HepG2 (cell line): ENCODE measurements around the gene MAJIN. TPM values are rescaled to one million over a fixed set of nuclear protein-coding genes. Genes with fewer than 3 reads are reported as not detected.

Experiments
- ATAC-seq: fragments of 200-7000 bp; cut with Tn5 transposase; 3 replicates; pipeline ENCODE4 v1.9.1; 2020; ENCODE audit warnings: mild to moderate bottlenecking, moderate library complexity
- BruUV-seq: library from RNA; stranded (reverse); fragments of 400-500 nt; replicated peaks from 2 replicates; lab custom pipeline; 2021; lab: Mats Ljungman, UMichigan
- CTCF ChIA-PET: fragments of 300-600 bp; formaldehyde crosslinking; extraction: SDS; loops from one replicate; lab custom pipeline; 2021; ENCODE audit warnings: low total read pairs, inconsistent platforms, low intra/inter-chr PET ratio; lab: Yijun Ruan, JAX
- POLR2A ChIA-PET: fragments of 350-600 bp; sonication (Branson Sonifier 250); formaldehyde crosslinking; loops from one replicate; lab custom pipeline; 2020; ENCODE audit warnings: antibody characterized with exemption, inconsistent platforms; lab: Yijun Ruan, JAX
- DNase-seq: peaks from one replicate; pipeline ENCODE4 v3.0.0-alpha.2; 2015; ENCODE audit warnings: low spot score
- FAIRE-seq: peaks from 3 replicates; lab custom pipeline; 2011; peaks lifted over from hg19 to GRCh38; lab: Jason Lieb, UNC
- H2AFZ ChIP-seq: one replicate; pipeline ENCODE4 v1.6.1; 2011; ENCODE audit warnings: low read length, inconsistent platforms
- H3K27ac ChIP-seq: fragments of 300-600 bp; 3 replicates; pipeline ENCODE4 v1.8.0; 2011; ENCODE audit warnings: mixed run types, mild to moderate bottlenecking, mixed read lengths, low read length, inconsistent platforms; ENCODE audit not compliant: insufficient read depth; ENCODE audit errors: extremely low read length
- H3K27me3 ChIP-seq, 2 experiments: fragments of 200-600 bp in 1 of 2; 2 replicates in 1 of 2; 3 replicates in 1 of 2; pipeline versions ENCODE4 v1.6.0 to v1.8.0; 2011; ENCODE audit warnings: low read length in 2 of 2, mild to moderate bottlenecking in 2 of 2, moderate library complexity in 2 of 2, inconsistent platforms in 1 of 2; ENCODE audit not compliant: insufficient read depth in 2 of 2, control insufficient read depth in 1 of 2
- H3K36me3 ChIP-seq, 2 experiments: fragments of 200-600 bp in 1 of 2; replicated peaks in 1 of 2; 2 replicates in 1 of 2; 3 replicates in 1 of 2; pipeline versions ENCODE4 v1.5.1 to v1.8.0; 2011; ENCODE audit warnings: low read length in 2 of 2, inconsistent platforms in 1 of 2; ENCODE audit not compliant: insufficient read depth in 2 of 2, control insufficient read depth in 1 of 2
- H3K4me1 ChIP-seq: 2 replicates; pipeline ENCODE4 v1.5.1; 2012; ENCODE audit warnings: low read length, inconsistent platforms; ENCODE audit not compliant: insufficient read depth
- H3K4me2 ChIP-seq: 2 replicates; pipeline ENCODE4 v1.6.0; 2011; ENCODE audit warnings: low read depth, low read length, inconsistent platforms
- H3K4me3 ChIP-seq, 3 experiments: fragments of 200-600 bp in 1 of 3; sonication (generic), shearing (Covaris generic) in 1 of 3; replicated peaks in 1 of 3; 2 replicates each; pipeline ENCODE4 v1.5.1; 2011 to 2016; ENCODE audit warnings: low read length in 3 of 3, inconsistent platforms in 2 of 3, low read depth in 2 of 3, mild to moderate bottlenecking in 2 of 3, control low read depth in 1 of 3, mixed read lengths in 1 of 3; ENCODE audit not compliant: insufficient read depth in 1 of 3
- H3K79me2 ChIP-seq: one replicate; pipeline ENCODE4 v1.6.1; 2011; ENCODE audit warnings: low read length, inconsistent platforms; ENCODE audit not compliant: insufficient read depth
- H3K9ac ChIP-seq: 2 replicates; pipeline ENCODE4 v1.6.0; 2011; ENCODE audit warnings: mild to moderate bottlenecking, low read depth, low read length, inconsistent platforms; ENCODE audit not compliant: insufficient read depth
- H3K9me3 ChIP-seq: 2 replicates; pipeline ENCODE4 v1.5.1; 2012; ENCODE audit warnings: mild to moderate bottlenecking, low read length
- H4K20me1 ChIP-seq: 2 replicates; pipeline ENCODE4 v1.6.0; 2011; ENCODE audit warnings: inconsistent platforms, mild to moderate bottlenecking, low read length, moderate library complexity; ENCODE audit not compliant: insufficient read depth
- BHLHE40 ChIP-seq: IDR thresholded peaks from 2 replicates; pipeline ENCODE4 v1.6.1; 2011; ENCODE audit warnings: low read length, improper control_type of control experiment
- CENPX ChIP-seq: sonication (generic); formaldehyde crosslinking; IDR thresholded peaks from 2 replicates; pipeline ENCODE4 v1.9.0; 2021; ENCODE audit warnings: mild to moderate bottlenecking, missing genetic modification reagents, moderate library complexity
- DPF2 ChIP-seq: sonication (generic); formaldehyde crosslinking; IDR thresholded peaks from 2 replicates; pipeline ENCODE4 v1.4.0; 2020; ENCODE audit warnings: mild to moderate bottlenecking, low read depth, missing genetic modification reagents, borderline replicate concordance
- PAWR ChIP-seq: sonication (generic); formaldehyde crosslinking; IDR thresholded peaks from 2 replicates; pipeline ENCODE4 v1.4.0; 2020; ENCODE audit warnings: missing genetic modification reagents, mild to moderate bottlenecking, borderline replicate concordance
- SCMH1 ChIP-seq: sonication (generic); formaldehyde crosslinking; IDR thresholded peaks from 2 replicates; pipeline ENCODE4 v1.9.0; 2021; ENCODE audit warnings: missing genetic modification reagents, mild to moderate bottlenecking, borderline replicate concordance
- WGBS: methylation state at CpG from one replicate; pipeline ENCODE4 v1.1.6; 2017; ENCODE audit warnings: low lambda C conversion rate; 5-methylcytosine and 5-hydroxymethylcytosine counted together
- in situ Hi-C: cut with HindIII; loops from 2 replicates; pipeline ENCODE4 v1.10.0; 2017; ENCODE audit warnings: low pct_unique_long_range_greater_than_20kb; ENCODE audit not compliant: extremely low pct_ligation_motif_present
- intact Hi-C: fragments of 100-400 bp; cut with micrococcal nuclease; formaldehyde crosslinking; loops from one replicate; pipeline ENCODE4 v1.10.0; 2022; ENCODE audit not compliant: unreplicated experiment
- polyA plus RNA-seq, 8 experiments: library from polyadenylated mRNA; depleted of rRNA in 3 of 8; stranded (reverse) in 7 of 8; unstranded in 1 of 8; fragments of >200 nt; fragmentation: Illumina TruSeq in 4 of 8; extraction: Trizol in 4 of 8; gene quantifications; 2 replicates each; pipeline versions ENCODE4 v1.2.1 to v1.2.3, GENCODE V29; 2011 to 2016; ENCODE audit warnings: low read depth in 4 of 8, missing spikeins in 1 of 8, mixed read lengths in 1 of 8; ENCODE audit not compliant: insufficient read depth in 1 of 8
- total RNA-seq, 5 experiments: library from RNA; depleted of rRNA; stranded (reverse); fragments of >200 nt; fragmentation: Illumina TruSeq; extraction: Trizol; gene quantifications; 2 replicates each; pipeline ENCODE4 v1.2.3, GENCODE V29; 2016; ENCODE audit warnings: low read depth in 1 of 5
- TF ChIP-seq, protein P1 (sequence below): sonication (generic); formaldehyde crosslinking; IDR thresholded peaks from 2 replicates; pipeline ENCODE4 v1.8.1; 2023; ENCODE audit warnings: mild to moderate bottlenecking, missing genetic modification reagents
- TF ChIP-seq, protein P2 (sequence below): sonication (generic); formaldehyde crosslinking; conservative IDR thresholded peaks from 2 replicates; pipeline ENCODE4 v1.8.0; 2022; ENCODE audit warnings: low read depth, missing genetic modification reagents
- TF ChIP-seq, protein P3 (sequence below): sonication (generic); formaldehyde crosslinking; IDR thresholded peaks from 2 replicates; pipeline ENCODE4 v1.5.0; 2020; ENCODE audit warnings: missing genetic modification reagents
- TF ChIP-seq, protein P4 (sequence below): sonication (generic); formaldehyde crosslinking; IDR thresholded peaks from 2 replicates; pipeline ENCODE4 v1.5.1; 2020; ENCODE audit warnings: mild to moderate bottlenecking, missing genetic modification reagents, moderate library complexity

Gene MAJIN
- total and polyA plus RNA-seq, 2 of the 13 experiments (the other 11 are each of a cell fraction or from before 2014, with no cell fraction given): not detected

DNA sequence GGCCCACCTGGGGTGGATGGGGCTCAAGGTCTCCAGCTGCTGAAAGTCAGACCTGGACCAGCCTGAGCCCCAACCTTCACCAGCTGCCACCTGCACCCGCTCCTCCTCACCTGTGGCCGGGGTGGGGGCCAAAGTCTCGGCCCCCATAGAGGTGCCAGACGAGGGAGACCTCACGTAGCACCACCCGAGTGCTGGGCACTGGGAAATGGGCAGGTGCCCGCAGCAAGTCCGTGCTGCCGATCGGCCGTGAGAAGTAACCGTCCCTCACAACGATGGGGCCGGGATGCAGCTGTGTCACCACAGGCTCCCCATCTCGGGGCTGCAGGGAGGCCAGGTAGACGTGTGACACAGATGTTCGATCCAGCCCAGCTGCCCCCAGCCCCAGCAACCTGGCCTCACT is 71.1 kb downstream of the MAJIN start:
- no peaks in the 10 kb centered on the region for H3K9me3 ChIP-seq
- WGBS: 96% methylated on average over 10 of the region's 17 CpGs
- no peaks in the 10 kb centered on the region for H3K27me3 ChIP-seq
- H3K4me2 ChIP-seq: no peak overlapping the region
- in situ Hi-C loops (no loop called here), intact Hi-C loops (no loop called here)
- no peak overlapping the region for H3K27ac ChIP-seq
- FAIRE-seq: no peak
- TF ChIP-seq, protein P1, sequence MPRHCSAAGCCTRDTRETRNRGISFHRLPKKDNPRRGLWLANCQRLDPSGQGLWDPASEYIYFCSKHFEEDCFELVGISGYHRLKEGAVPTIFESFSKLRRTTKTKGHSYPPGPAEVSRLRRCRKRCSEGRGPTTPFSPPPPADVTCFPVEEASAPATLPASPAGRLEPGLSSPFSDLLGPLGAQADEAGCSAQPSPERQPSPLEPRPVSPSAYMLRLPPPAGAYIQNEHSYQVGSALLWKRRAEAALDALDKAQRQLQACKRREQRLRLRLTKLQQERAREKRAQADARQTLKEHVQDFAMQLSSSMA (CRISPR knock-in tag): no peak
- TF ChIP-seq PAWR (CRISPR knock-in tag): no peak
- TF ChIP-seq CENPX: no peak
- no peak for TF ChIP-seq BHLHE40
- no peak for TF ChIP-seq SCMH1 (CRISPR knock-in tag)
- no peak for TF ChIP-seq DPF2 (CRISPR knock-in tag)
- TF ChIP-seq, protein P2, sequence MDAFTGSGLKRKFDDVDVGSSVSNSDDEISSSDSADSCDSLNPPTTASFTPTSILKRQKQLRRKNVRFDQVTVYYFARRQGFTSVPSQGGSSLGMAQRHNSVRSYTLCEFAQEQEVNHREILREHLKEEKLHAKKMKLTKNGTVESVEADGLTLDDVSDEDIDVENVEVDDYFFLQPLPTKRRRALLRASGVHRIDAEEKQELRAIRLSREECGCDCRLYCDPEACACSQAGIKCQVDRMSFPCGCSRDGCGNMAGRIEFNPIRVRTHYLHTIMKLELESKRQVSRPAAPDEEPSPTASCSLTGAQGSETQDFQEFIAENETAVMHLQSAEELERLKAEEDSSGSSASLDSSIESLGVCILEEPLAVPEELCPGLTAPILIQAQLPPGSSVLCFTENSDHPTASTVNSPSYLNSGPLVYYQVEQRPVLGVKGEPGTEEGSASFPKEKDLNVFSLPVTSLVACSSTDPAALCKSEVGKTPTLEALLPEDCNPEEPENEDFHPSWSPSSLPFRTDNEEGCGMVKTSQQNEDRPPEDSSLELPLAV (CRISPR knock-in tag): no peak
- TF ChIP-seq, protein P3, sequence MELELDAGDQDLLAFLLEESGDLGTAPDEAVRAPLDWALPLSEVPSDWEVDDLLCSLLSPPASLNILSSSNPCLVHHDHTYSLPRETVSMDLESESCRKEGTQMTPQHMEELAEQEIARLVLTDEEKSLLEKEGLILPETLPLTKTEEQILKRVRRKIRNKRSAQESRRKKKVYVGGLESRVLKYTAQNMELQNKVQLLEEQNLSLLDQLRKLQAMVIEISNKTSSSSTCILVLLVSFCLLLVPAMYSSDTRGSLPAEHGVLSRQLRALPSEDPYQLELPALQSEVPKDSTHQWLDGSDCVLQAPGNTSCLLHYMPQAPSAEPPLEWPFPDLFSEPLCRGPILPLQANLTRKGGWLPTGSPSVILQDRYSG (CRISPR knock-in tag): no peak
- TF ChIP-seq, protein P4, sequence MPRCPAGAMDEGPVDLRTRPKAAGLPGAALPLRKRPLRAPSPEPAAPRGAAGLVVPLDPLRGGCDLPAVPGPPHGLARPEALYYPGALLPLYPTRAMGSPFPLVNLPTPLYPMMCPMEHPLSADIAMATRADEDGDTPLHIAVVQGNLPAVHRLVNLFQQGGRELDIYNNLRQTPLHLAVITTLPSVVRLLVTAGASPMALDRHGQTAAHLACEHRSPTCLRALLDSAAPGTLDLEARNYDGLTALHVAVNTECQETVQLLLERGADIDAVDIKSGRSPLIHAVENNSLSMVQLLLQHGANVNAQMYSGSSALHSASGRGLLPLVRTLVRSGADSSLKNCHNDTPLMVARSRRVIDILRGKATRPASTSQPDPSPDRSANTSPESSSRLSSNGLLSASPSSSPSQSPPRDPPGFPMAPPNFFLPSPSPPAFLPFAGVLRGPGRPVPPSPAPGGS (CRISPR knock-in tag): no peak
- H3K4me3 ChIP-seq: no peak overlapping the region
- ChIA-PET CTCF (no interaction called here), POLR2A (interaction anchor here (1.3 kb wide), 1 partner anchor 16 kb away, joined by 6 read pairs; no protein-coding TSS in a partner anchor)
- H3K9ac ChIP-seq: no peak overlapping the region
- peaks cover 27 to 38% of the 10 kb centered on the region in 2 experiments; a peak in 4 of 5 replicates for H3K36me3 ChIP-seq
- H4K20me1 ChIP-seq: no peaks in the 10 kb centered on the region
- no peaks in the 10 kb centered on the region for H3K79me2 ChIP-seq
- H3K4me1 ChIP-seq: no peaks in the 10 kb centered on the region
- BruUV-seq: no TSS peak
- H2AFZ ChIP-seq: no peak overlapping the region
- DNase-seq: no peak
- no peak for ATAC-seq
